Right renal cortex interstitium (tissue), 3 donors: ENCODE measurements around the gene DNAJA4. TPM values are rescaled to one million over a fixed set of nuclear protein-coding genes. Genes with fewer than 3 reads are reported as not detected.

ENCODE experiments used
- DNase-seq, 3 donors: peaks; one replicate each; pipeline ENCODE4 v3.0.0-alpha.2; 2013; ENCODE audit warnings: low read depth in 3 of 3, low spot score in 2 of 3
- polyA plus RNA-seq, 3 donors: library from polyadenylated mRNA; unstranded; fragments of 120-200 nt; gene quantifications; one replicate each; pipeline ENCODE4 v1.2.1, GENCODE V29; 2013; ENCODE audit not compliant: insufficient read length in 3 of 3

Gene DNAJA4
- polyA plus RNA-seq, 3 donors: 20.2 to 23.3 (median 21.9) TPM

DNA sequence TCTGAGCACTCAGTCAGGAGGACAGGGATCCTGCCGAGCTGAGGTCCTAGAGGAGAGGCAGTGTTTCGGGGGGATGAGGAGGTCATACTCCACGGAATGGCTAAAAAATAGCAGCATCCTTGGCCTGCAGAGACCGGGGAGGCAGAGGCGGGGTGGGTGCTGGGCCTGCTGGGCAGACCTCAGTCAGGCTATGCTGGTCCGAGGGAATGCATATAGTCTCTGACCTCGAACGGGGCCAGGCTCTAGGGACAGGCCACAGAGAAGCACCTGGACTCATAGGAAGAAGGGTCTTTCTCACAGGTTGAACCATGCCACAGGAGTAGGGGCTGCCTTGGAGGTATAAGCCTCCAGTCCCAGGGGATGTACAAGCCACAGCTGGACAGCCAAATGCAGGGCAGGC, 49.0 kb downstream of the DNAJA4 start:
- DNase-seq: no peak

DNA sequence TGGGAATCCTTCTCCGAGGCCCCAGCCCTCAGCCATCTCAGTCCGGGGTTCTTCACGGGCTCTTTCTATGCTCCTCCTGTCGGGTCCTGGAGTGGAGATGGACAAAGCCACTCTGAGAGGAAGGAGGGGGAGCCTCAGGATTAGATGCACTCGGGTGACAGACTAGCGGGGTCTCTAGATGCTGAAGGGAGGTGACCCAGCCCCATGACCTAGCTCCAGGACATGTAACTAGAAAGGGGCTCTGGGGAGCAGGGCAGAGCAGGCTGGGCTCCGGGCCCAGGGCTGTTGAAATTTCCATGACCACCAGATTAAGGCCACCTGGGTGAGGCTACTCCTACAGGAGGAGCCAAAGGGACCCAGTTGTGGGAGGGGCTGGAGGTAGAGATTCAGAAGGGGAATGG, 49.8 kb downstream of the DNAJA4 start:
- DNase-seq: no peak

DNA sequence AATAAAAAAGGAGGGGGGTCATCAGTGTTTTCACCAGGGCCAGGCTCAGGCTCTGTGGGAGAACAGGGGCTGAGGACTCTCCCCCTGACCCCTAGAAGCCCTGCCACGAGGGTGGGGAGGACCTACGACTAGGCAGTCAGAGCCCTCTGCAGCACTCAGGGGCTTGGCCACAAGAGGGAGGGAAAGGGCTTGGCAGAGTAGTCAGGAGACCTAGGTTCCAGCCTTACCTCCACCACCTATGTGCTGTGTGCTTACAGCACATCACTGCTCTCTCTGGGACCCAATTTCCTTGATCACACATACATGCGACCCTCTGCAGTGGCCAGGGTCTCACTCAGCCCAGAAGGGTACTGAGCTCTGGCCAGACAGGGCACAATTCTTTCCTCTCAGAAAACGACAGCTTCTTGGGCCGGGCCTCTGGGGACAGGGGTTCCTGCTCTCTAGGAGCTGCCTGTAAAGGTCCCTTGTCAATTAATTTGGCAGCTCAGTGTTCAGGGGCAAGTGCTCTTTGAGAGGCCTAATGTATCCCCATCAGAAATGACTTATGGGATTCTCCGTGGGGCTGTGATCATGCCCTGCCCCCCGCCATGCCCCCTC, 51.4 kb downstream of the DNAJA4 start:
- no peak for DNase-seq

DNA sequence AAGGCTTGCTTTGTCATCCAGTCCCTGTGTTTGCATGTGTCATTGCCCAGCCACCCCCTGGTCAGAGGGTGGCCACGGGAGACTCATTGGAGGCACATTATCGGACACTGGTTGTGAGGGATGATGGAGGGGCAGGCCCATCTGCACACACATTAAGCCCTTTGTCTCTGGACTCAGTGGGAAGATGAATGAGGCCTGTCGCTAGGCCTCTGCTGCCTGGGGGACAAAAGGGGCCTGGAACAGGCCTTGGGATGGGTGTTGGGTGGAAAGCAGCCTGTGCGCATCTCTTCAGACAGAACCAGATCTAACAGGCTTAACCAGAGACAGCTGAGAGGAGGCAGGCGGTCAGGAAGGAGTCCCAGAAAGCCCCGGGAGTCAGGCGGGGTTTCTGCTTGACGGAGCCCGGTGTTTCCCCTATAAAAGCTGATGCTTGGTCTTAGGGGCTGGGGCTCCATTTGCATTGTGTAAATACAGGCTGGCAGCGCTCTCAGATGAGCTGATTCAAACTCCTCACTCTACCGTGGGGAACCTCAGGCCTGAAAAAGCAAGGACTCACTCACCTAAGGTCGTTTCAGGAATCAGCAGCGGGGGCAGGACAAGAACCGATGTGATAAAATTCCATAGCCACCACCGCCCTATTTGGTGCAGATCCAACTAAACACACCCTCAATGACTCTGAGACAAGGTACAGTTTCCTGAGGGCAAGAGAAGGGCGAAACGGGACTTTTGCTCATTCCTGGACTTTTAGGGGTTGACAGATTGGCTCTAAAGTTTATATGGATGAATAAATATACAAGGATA, 52.1 kb downstream of the DNAJA4 start:
- no peak for DNase-seq

DNA sequence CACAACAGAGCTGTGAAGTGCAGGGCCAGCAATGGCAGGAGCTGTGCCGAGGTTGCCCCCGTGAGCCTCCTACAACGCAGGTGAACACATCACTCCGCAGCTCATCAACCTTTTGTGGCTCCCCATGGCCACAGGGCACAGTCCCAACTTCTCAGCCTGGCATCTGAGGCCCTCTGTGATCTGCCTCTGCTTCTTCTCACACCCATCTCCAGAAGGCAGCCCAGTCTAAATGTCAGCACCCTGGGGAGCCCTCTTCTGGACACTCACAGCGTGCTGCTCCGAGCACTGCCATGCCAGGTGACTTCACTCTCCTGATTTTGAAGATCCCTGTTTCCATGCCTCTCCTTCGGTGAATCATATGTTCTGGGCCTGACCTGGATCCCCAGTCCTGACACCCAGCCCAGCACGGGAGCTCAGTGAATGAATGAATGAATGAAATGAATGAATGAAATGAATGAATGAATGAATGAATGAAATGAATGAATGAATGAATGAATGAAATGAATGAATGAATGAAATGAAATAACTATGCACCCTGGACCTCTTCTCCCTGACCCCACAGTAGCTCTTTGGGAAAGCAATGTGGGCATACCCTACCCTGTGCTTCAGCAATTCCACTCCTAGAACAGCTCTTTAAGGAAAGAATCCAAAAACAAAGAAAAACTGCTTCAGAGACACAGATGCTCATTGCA, 52.9 kb downstream of the DNAJA4 start:
- DNase-seq: no peak

DNA sequence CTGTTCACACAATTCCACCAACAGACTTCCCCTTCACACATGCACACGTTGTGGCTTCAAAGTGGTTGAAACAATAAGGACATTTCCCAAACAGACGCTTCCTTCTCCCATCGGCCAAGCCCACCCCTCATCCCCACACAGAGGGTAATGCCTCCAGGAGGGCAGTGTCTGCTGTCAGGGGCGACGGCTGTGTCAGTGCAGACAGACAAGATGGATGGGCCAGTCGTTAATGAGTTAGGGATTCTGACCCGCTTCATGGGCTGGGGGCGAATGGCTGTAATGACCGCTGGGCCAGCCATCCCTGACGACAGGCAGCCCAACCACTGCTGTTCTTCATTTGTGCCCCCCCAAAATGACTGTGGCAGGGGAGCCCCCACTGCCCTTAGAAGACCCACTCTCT, 55.2 kb downstream of the DNAJA4 start:
- DNase-seq: no peak

DNA sequence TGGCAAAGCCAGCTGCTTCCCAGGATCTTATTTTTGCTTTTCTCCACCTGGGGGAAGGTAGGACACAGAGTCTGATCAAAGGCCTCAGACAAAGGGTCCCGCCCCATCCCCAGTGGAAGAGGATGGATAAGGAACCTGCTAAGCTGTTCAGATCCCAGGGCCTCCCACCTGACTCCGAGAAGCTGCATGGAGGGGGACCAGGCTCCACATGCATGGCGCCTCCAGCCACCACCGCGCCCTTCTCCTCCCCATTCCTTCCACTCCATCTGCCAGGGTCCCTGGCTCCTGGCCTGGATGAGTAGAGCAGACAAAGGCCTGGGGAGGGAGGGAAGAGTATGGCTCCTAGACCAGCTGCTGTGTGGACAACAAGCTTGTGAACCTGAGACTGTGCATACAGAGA, 55.8 kb downstream of the DNAJA4 start:
- DNase-seq: no peak

DNA sequence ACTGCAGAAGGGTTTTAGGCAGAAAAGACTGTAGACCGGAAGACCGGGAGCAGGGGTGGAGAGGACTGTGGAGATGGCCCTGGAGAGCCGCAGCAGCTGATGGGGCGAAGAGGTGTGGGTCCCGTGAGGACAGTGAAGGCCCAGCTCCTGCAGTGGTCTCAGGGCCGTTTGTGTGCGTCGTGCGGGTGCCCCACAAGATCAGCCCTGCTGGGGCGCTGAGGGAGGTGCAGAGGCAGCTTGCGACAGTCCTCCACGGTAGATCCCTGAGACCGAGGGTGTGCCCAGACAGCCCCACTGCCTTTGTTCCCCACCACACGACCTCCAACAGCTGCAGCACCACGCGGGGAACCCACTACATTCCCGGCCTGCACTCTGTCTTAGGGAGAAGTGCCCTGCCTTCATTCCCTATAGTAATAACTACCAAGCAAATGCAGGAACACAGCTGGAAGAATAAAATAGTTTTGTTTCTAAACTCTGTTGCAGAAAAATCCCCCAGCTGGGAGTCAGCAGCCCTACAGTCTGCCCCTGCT, 56.7 kb downstream of the DNAJA4 start:
- DNase-seq: no peak

DNA sequence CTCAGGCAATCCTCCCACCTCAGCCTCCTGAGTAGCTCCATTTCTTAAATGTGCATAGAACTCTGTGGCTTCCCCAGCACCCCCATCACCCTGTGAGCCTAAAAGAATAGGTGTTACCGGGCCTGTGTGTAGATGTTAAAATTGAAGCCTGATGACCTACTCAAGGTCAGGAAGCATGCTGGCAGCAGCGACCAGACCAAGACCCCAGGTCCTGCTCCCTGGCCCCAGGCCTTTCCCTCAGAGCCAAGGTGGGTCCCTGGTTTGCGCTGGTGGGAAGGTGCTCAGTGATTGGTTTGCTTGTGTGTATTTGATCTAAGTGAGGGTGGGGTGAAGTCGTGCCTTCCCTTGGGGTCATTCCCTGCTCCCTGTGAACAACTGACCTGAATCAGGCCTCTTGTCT, 57.4 kb downstream of the DNAJA4 start:
- no peak for DNase-seq

DNA sequence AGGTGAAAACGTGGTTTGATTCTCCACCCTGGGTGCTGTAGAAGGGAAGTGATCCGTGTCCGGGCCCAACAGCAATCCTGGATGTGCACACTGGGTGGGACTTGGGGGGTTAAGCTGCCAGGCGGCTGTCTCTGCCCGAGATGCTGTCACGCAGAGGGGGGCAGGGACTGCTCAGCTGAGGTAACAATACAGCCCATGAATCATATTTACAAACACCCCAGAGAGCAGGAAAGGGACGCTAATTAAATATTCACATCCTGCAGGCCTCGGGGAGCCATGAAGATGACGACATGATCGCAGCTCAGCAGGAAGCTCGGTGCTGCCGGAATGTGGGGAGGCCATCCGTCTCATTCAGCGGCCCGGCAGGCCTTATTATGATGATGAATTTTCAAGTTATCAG, 57.9 kb downstream of the DNAJA4 start:
- DNase-seq: no peak

DNA sequence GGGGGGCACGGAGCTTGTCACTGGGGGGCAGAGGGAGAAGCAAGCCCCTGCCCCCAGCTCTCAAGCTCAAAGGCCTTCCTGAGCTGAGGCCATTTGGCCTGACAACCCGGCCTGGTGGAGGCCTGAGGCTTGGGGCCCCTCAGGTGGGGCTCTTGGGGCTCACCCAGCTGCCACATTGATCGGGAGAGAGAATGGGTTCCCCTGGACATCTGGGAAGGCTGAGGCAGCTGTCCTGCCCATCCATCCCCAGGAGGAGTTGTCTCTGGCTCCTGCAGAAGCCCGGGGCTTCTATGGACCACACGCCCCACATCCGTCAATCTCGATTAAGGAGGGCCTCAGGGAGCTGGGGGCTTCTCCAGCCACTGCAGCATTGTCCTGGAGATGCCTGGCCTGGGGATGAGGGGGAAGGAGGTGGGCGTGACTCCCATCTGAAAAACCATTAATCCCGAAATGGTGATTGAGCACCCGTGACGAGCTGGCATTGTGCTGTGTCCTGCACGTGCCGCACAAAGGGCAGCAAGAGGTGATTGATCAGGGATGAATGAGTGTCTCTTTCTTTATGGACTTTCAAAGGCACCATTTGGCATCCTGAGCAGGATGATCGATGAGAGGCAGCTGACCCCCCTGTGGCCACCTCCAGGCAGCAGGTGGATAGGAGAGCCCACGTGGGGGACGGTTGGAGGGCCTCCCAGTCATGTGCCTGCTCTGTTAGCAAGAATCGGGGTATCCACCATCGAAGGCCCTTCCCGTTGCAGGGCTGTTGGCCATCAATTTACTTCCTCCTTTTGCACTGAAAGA, 58.6 kb downstream of the DNAJA4 start:
- DNase-seq: no peak

DNA sequence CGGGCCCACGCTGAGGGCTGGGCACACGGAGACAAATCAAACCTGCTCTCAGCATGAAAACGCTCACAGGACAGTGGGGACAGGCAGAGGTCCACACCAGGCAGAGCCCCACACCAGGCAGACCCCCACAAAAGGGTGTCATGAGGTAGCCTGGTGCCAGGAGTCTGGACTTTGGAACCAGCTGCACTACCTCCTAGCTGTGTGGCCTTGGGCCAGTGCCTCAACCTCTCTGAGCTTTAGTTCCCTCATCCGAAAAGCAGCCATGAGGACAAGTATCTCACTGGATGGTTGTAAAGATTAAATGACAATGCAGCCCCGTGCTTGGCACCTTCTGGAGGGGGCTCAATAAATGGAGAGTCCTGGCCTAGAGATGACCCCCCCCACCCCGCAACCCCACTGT, 59.3 kb downstream of the DNAJA4 start:
- no peak for DNase-seq

DNA sequence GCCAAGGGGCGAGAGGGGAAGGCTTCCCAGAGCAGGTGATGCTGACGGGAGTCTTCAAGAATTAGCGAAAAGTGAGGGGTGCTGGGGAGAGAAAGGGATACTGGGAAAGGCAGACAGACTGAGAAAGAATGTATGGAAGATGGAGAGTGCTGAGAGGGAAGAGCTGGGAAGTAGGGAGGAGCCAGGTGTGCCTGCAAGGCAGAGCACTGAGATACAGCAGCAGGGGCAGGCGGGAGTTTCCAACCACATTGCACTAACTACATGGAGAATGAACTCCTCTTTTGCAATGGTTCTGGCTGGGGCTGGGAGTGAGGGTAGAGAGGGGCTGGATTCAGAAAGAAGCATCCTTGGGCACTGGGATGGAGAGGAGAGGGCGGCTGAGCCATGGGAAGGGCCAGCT, 59.8 kb downstream of the DNAJA4 start:
- no peak for DNase-seq

DNA sequence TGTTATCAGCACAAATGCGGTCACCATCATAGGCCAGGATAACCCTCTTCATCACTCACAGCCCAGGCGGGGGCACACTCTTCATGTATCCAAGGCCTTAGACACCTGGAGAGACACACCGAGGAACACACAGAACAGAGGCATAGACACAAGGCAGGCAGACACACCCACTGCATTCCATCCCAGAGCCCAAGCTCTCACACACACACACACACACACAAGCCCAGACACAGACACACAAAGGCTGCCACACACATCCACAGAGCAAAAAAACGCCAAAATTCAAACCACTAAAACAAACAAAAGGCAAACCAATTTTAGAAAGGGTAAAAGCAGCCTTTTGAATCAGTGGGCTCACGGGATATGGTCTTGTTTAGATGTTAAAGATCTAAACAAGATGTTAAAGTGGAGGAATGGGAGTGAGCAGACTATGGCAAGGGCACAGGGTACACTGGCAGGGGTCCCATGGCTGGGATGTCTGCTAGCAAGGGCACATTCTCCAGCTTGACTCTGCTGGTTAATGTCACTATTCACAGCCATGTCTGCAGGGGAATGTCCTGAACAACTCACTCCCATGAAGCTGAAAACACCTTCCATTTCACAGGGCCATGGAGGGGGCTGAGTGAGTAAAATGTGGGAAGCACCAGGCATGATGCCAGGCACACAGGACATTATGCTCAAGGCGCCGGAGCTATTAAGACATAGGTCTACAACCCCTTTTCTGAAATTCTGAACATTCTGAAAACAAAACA, 60.9 kb downstream of the DNAJA4 start:
- DNase-seq: no peak

DNA sequence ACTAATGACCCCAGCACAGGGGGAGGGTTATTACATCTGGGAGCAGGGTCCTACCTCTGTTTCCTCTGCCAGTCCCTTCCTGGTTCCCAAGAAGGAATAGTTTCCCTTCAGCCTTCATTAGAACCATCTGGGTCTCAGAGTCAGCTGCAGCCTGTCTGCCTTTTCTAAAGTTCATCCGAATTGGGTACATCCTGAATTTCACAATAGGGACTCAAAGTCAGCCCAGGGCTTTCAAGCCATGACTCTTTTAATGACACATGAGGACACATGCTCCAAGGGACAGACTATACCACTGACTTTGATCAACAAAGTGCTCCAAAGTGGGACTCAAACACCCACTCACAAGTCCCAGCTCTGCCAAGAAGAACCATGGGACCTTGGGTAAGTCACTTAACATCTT, 63.1 kb downstream of the DNAJA4 start:
- no peak for DNase-seq

DNA sequence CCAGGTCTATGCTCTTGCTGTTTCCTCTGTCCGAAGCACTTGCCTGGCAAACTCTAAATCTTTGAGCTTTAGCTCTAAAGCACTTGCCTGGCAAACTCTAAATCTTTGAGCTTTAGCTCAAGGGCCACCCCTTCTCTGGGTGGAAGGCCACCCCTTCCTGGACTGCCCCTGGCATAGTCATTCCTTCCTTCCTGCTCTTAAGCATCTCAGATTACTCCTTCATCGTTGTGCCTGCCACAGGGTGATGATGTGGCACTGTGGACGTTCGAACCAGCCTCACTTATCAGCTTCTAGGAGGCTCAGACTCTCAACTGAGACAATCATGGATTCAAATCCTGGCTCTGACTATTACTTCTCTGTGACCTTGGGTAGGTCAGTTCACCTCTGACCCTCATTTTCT, 65.3 kb downstream of the DNAJA4 start:
- DNase-seq: no peak
